ENCODE data around the gene TNFSF11. TPM values are rescaled to one million over a fixed set of nuclear protein-coding genes. Genes with fewer than 3 reads are reported as not detected.

Gene TNFSF11
- total RNA-seq, 5 donors from 2014 or later (not counting 1 experiment from before 2014, with no cell fraction given) = 0.21 to 1.3 (median 0.50) TPM; not detected in 1

GRCh38 chr13:42592915-42593900, 19.3 kb downstream of the TNFSF11 start:
- ChIA-PET CTCF (no interaction called here), POLR2A (no interaction called here)
- Mint-ChIP-seq H3K9me3 (no peaks in the 10 kb centered on the region), H3K4me1 (no peaks in the 10 kb centered on the region), H3K36me3 (no peaks in the 10 kb centered on the region), H3K27me3 (peaks cover 3 to 6% of the 10 kb centered on the region in 2 donors), H3K27ac (no peak overlapping the region), H3K4me3 (no peak overlapping the region)
- Histone ChIP-seq H3K36me3 (ENCODE audit: control insufficient read depth in 2 of 2, extremely low read depth in 1 of 2, insufficient read depth in 1 of 2, low read length in 1 of 2) (no peaks in the 10 kb centered on the region), H3K9me3 (no peaks in the 10 kb centered on the region), H3K4me1 (ENCODE audit: control insufficient read depth in 1 of 2, extremely low read depth in 1 of 2, insufficient read depth in 2 of 2, low read length in 2 of 2) (no peaks in the 10 kb centered on the region), H3K4me3 (ENCODE audit: control insufficient read depth in 1 of 2, extremely low read depth in 1 of 2, low read length in 1 of 2) (no peak overlapping the region), H3K27me3 (replicated peaks in 1 of 2; ENCODE audit: control insufficient read depth in 2 of 2, extremely low read depth in 1 of 2, insufficient read depth in 2 of 2, low read length in 1 of 2) (no peaks in the 10 kb centered on the region), H3K27ac (ENCODE audit: low read length) (no peak overlapping the region)
- WGBS (ENCODE audit: insufficient coverage) = 20% methylated on average over 1 of the region's 8 CpGs
- no peak for DNase-seq
- ATAC-seq (replicated peaks in 1 of 4) = no peak

- WGBS (ENCODE audit: insufficient coverage) = no CpG with 5 or more reads among the region's 7 CpGs
- H3K36me3 Mint-ChIP-seq = no peaks in the 10 kb centered on the region
- Histone ChIP-seq H3K27me3 (replicated peaks in 1 of 2; ENCODE audit: control insufficient read depth in 2 of 2, extremely low read depth in 1 of 2, insufficient read depth in 2 of 2, low read length in 1 of 2) (no peaks in the 10 kb centered on the region), H3K27ac (ENCODE audit: low read length) (no peak overlapping the region), H3K4me3 (ENCODE audit: control insufficient read depth in 1 of 2, extremely low read depth in 1 of 2, low read length in 1 of 2) (no peak overlapping the region), H3K4me1 (ENCODE audit: control insufficient read depth in 1 of 2, extremely low read depth in 1 of 2, insufficient read depth in 2 of 2, low read length in 2 of 2) (no peaks in the 10 kb centered on the region), H3K9me3 (no peaks in the 10 kb centered on the region), H3K36me3 (ENCODE audit: control insufficient read depth in 2 of 2, extremely low read depth in 1 of 2, insufficient read depth in 1 of 2, low read length in 1 of 2) (no peaks in the 10 kb centered on the region)
- H3K27ac Mint-ChIP-seq = no peak overlapping the region
- DNase-seq (peak in 26 of 35 experiments; percentile 5 to 70 (median 26)), ATAC-seq (replicated peaks in 1 of 4) (peak in 1 of 4 experiments; percentile 38)
- ChIA-PET CTCF (interaction anchor here (0.6 to 1.2 kb wide), 7 partner anchors 9 to 1283 kb away, joined by 3 to 9 read pairs (median 3); no protein-coding TSS in a partner anchor), POLR2A (interaction anchor here (0.6 kb wide), 2 partner anchors 297 to 920 kb away, joined by 3 read pairs; no protein-coding TSS in a partner anchor)
- H3K27me3 Mint-ChIP-seq = peaks cover 3 to 6% of the 10 kb centered on the region in 2 donors
- no peaks in the 10 kb centered on the region for H3K9me3 Mint-ChIP-seq
- H3K4me3 Mint-ChIP-seq = no peak overlapping the region
- H3K4me1 Mint-ChIP-seq = no peaks in the 10 kb centered on the region
These were observed 20.7 kb downstream of the TNFSF11 start for GRCh38 chr13:42594481-42595252.

GRCh38 chr13:42595253-42595571, 21.3 kb downstream of the TNFSF11 start:
- Histone ChIP-seq H3K4me1 (ENCODE audit: control insufficient read depth in 1 of 2, extremely low read depth in 1 of 2, insufficient read depth in 2 of 2, low read length in 2 of 2) (no peaks in the 10 kb centered on the region), H3K9me3 (no peaks in the 10 kb centered on the region), H3K36me3 (ENCODE audit: control insufficient read depth in 2 of 2, extremely low read depth in 1 of 2, insufficient read depth in 1 of 2, low read length in 1 of 2) (no peaks in the 10 kb centered on the region), H3K27ac (ENCODE audit: low read length) (no peak overlapping the region), H3K4me3 (ENCODE audit: control insufficient read depth in 1 of 2, extremely low read depth in 1 of 2, low read length in 1 of 2) (no peak overlapping the region), H3K27me3 (replicated peaks in 1 of 2; ENCODE audit: control insufficient read depth in 2 of 2, extremely low read depth in 1 of 2, insufficient read depth in 2 of 2, low read length in 1 of 2) (no peaks in the 10 kb centered on the region)
- 86% methylated on average over 1 of the region's 4 CpGs for WGBS (ENCODE audit: insufficient coverage)
- ATAC-seq (replicated peaks in 1 of 4) (no peak), DNase-seq (no peak)
- Mint-ChIP-seq H3K9me3 (no peaks in the 10 kb centered on the region), H3K4me1 (no peaks in the 10 kb centered on the region), H3K36me3 (no peaks in the 10 kb centered on the region), H3K27me3 (peaks cover 3 to 6% of the 10 kb centered on the region in 2 donors), H3K4me3 (no peak overlapping the region), H3K27ac (no peak overlapping the region)
- ChIA-PET POLR2A (interaction anchor here in 1 of 2 donors (0.6 kb wide), 2 partner anchors 152 to 921 kb away, joined by 3 read pairs; no protein-coding TSS in a partner anchor), CTCF (interaction anchor here (0.6 to 1.2 kb wide), 6 partner anchors 9 to 1282 kb away, joined by 3 to 9 read pairs (median 3); no protein-coding TSS in a partner anchor)

- Histone ChIP-seq H3K36me3 (ENCODE audit: control insufficient read depth in 2 of 2, extremely low read depth in 1 of 2, insufficient read depth in 1 of 2, low read length in 1 of 2) (no peaks in the 10 kb centered on the region), H3K27me3 (replicated peaks in 1 of 2; ENCODE audit: control insufficient read depth in 2 of 2, extremely low read depth in 1 of 2, insufficient read depth in 2 of 2, low read length in 1 of 2) (no peaks in the 10 kb centered on the region), H3K27ac (ENCODE audit: low read length) (no peak overlapping the region), H3K9me3 (no peaks in the 10 kb centered on the region), H3K4me3 (ENCODE audit: control insufficient read depth in 1 of 2, extremely low read depth in 1 of 2, low read length in 1 of 2) (no peak overlapping the region), H3K4me1 (ENCODE audit: control insufficient read depth in 1 of 2, extremely low read depth in 1 of 2, insufficient read depth in 2 of 2, low read length in 2 of 2) (no peaks in the 10 kb centered on the region)
- ChIA-PET POLR2A (no interaction called here), CTCF (interaction anchor here (0.7 to 1.3 kb wide), 5 partner anchors 18 to 1206 kb away, joined by 3 to 7 read pairs (median 4); no protein-coding TSS in a partner anchor)
- H3K36me3 Mint-ChIP-seq = no peaks in the 10 kb centered on the region
- no peaks in the 10 kb centered on the region for H3K4me1 Mint-ChIP-seq
- no peaks in the 10 kb centered on the region for H3K9me3 Mint-ChIP-seq
- H3K27ac Mint-ChIP-seq = no peak overlapping the region
- peaks cover 0 to 3% of the 10 kb centered on the region in 2 donors for H3K27me3 Mint-ChIP-seq
- DNase-seq (no peak), ATAC-seq (replicated peaks in 1 of 4) (no peak)
- no peak overlapping the region for H3K4me3 Mint-ChIP-seq
- 83% methylated on average over 2 of the region's 4 CpGs for WGBS (ENCODE audit: insufficient coverage)
These were observed 23.6 kb downstream of the TNFSF11 start for GRCh38 chr13:42597505-42597904.

GRCh38 chr13:42600943-42601342, 27.0 kb downstream of the TNFSF11 start:
- no peak for DNase-seq
- no peaks in the 10 kb centered on the region for H3K36me3 Mint-ChIP-seq
- CTCF ChIA-PET = interaction anchor here in 1 of 2 donors (1.0 kb wide), 1 partner anchor 1204 kb away, joined by 3 read pairs; no protein-coding TSS in a partner anchor
- H3K4me3 ChIP-seq (ENCODE audit: control insufficient read depth in 1 of 2, extremely low read depth in 1 of 2, low read length in 1 of 2) = no peak overlapping the region
- no peak for ATAC-seq (replicated peaks in 1 of 4)
- H3K4me1 ChIP-seq (ENCODE audit: control insufficient read depth in 1 of 2, extremely low read depth in 1 of 2, insufficient read depth in 2 of 2, low read length in 2 of 2) = no peaks in the 10 kb centered on the region
- no peak overlapping the region for H3K27ac ChIP-seq (ENCODE audit: low read length)
- 50% methylated on average over 1 of the region's 1 CpG for WGBS (ENCODE audit: insufficient coverage)
- H3K27ac Mint-ChIP-seq = no peak overlapping the region
- H3K36me3 ChIP-seq (ENCODE audit: control insufficient read depth in 2 of 2, extremely low read depth in 1 of 2, insufficient read depth in 1 of 2, low read length in 1 of 2) = no peaks in the 10 kb centered on the region
- H3K27me3 ChIP-seq (replicated peaks in 1 of 2; ENCODE audit: control insufficient read depth in 2 of 2, extremely low read depth in 1 of 2, insufficient read depth in 2 of 2, low read length in 1 of 2) = no peaks in the 10 kb centered on the region
- H3K9me3 ChIP-seq = no peaks in the 10 kb centered on the region
- H3K27me3 Mint-ChIP-seq = peaks cover 0 to under 1% of the 10 kb centered on the region in 2 donors
- H3K9me3 Mint-ChIP-seq = no peaks in the 10 kb centered on the region
- H3K4me1 Mint-ChIP-seq = no peaks in the 10 kb centered on the region
- POLR2A ChIA-PET = no interaction called here
- no peak overlapping the region for H3K4me3 Mint-ChIP-seq

- peaks cover 0 to 3% of the 10 kb centered on the region in 2 donors for H3K27me3 Mint-ChIP-seq
- H3K27ac ChIP-seq (ENCODE audit: low read length) = no peak overlapping the region
- ATAC-seq (replicated peaks in 1 of 4) (no peak), DNase-seq (no peak)
- H3K9me3 ChIP-seq = no peaks in the 10 kb centered on the region
- no peaks in the 10 kb centered on the region for H3K4me1 ChIP-seq (ENCODE audit: control insufficient read depth in 1 of 2, extremely low read depth in 1 of 2, insufficient read depth in 2 of 2, low read length in 2 of 2)
- H3K4me3 ChIP-seq (ENCODE audit: control insufficient read depth in 1 of 2, extremely low read depth in 1 of 2, low read length in 1 of 2) = no peak overlapping the region
- H3K27me3 ChIP-seq (replicated peaks in 1 of 2; ENCODE audit: control insufficient read depth in 2 of 2, extremely low read depth in 1 of 2, insufficient read depth in 2 of 2, low read length in 1 of 2) = no peaks in the 10 kb centered on the region
- H3K4me1 Mint-ChIP-seq = no peaks in the 10 kb centered on the region
- no peaks in the 10 kb centered on the region for H3K36me3 ChIP-seq (ENCODE audit: control insufficient read depth in 2 of 2, extremely low read depth in 1 of 2, insufficient read depth in 1 of 2, low read length in 1 of 2)
- WGBS (ENCODE audit: insufficient coverage) = no CpG with 5 or more reads among the region's 1 CpG
- no peak overlapping the region for H3K27ac Mint-ChIP-seq
- no peak overlapping the region for H3K4me3 Mint-ChIP-seq
- ChIA-PET CTCF (no interaction called here), POLR2A (no interaction called here)
- H3K36me3 Mint-ChIP-seq = no peaks in the 10 kb centered on the region
- H3K9me3 Mint-ChIP-seq = no peaks in the 10 kb centered on the region
These were observed 29.0 kb downstream of the TNFSF11 start for GRCh38 chr13:42602906-42603305.
